HepG2 (cell line): ENCODE data around the gene PTEN. TPM values are rescaled to one million over a fixed set of nuclear protein-coding genes. Genes with fewer than 3 reads are reported as not detected.

Experiments used
- ATAC-seq: fragments of 200-7000 bp; cut with Tn5 transposase; 3 replicates; pipeline ENCODE4 v1.9.1; 2020; ENCODE audit warnings: mild to moderate bottlenecking, moderate library complexity
- BruUV-seq: library from RNA; stranded (reverse); fragments of 400-500 nt; replicated peaks from 2 replicates; lab custom pipeline; 2021; lab: Mats Ljungman, UMichigan
- CTCF ChIA-PET: fragments of 300-600 bp; formaldehyde crosslinking; extraction: SDS; loops from one replicate; lab custom pipeline; 2021; ENCODE audit warnings: low total read pairs, inconsistent platforms, low intra/inter-chr PET ratio; lab: Yijun Ruan, JAX
- POLR2A ChIA-PET: fragments of 350-600 bp; sonication (Branson Sonifier 250); formaldehyde crosslinking; loops from one replicate; lab custom pipeline; 2020; ENCODE audit warnings: antibody characterized with exemption, inconsistent platforms; lab: Yijun Ruan, JAX
- DNase-seq: peaks from one replicate; pipeline ENCODE4 v3.0.0-alpha.2; 2015; ENCODE audit warnings: low spot score
- FAIRE-seq: peaks from 3 replicates; lab custom pipeline; 2011; peaks lifted over from hg19 to GRCh38; lab: Jason Lieb, UNC
- H2AFZ ChIP-seq: one replicate; pipeline ENCODE4 v1.6.1; 2011; ENCODE audit warnings: low read length, inconsistent platforms
- H3K27ac ChIP-seq: fragments of 300-600 bp; 3 replicates; pipeline ENCODE4 v1.8.0; 2011; ENCODE audit warnings: mixed run types, mild to moderate bottlenecking, mixed read lengths, low read length, inconsistent platforms; ENCODE audit not compliant: insufficient read depth; ENCODE audit errors: extremely low read length
- H3K27me3 ChIP-seq, 2 experiments: fragments of 200-600 bp in 1 of 2; 2 replicates in 1 of 2; 3 replicates in 1 of 2; pipeline versions ENCODE4 v1.6.0 to v1.8.0; 2011; ENCODE audit warnings: low read length in 2 of 2, mild to moderate bottlenecking in 2 of 2, moderate library complexity in 2 of 2, inconsistent platforms in 1 of 2; ENCODE audit not compliant: insufficient read depth in 2 of 2, control insufficient read depth in 1 of 2
- H3K36me3 ChIP-seq, 2 experiments: fragments of 200-600 bp in 1 of 2; replicated peaks in 1 of 2; 2 replicates in 1 of 2; 3 replicates in 1 of 2; pipeline versions ENCODE4 v1.5.1 to v1.8.0; 2011; ENCODE audit warnings: low read length in 2 of 2, inconsistent platforms in 1 of 2; ENCODE audit not compliant: insufficient read depth in 2 of 2, control insufficient read depth in 1 of 2
- H3K4me1 ChIP-seq: 2 replicates; pipeline ENCODE4 v1.5.1; 2012; ENCODE audit warnings: low read length, inconsistent platforms; ENCODE audit not compliant: insufficient read depth
- H3K4me2 ChIP-seq: 2 replicates; pipeline ENCODE4 v1.6.0; 2011; ENCODE audit warnings: low read depth, low read length, inconsistent platforms
- H3K4me3 ChIP-seq, 3 experiments: fragments of 200-600 bp in 1 of 3; sonication (generic), shearing (Covaris generic) in 1 of 3; replicated peaks in 1 of 3; 2 replicates each; pipeline ENCODE4 v1.5.1; 2011 to 2016; ENCODE audit warnings: low read length in 3 of 3, inconsistent platforms in 2 of 3, low read depth in 2 of 3, mild to moderate bottlenecking in 2 of 3, control low read depth in 1 of 3, mixed read lengths in 1 of 3; ENCODE audit not compliant: insufficient read depth in 1 of 3
- H3K79me2 ChIP-seq: one replicate; pipeline ENCODE4 v1.6.1; 2011; ENCODE audit warnings: low read length, inconsistent platforms; ENCODE audit not compliant: insufficient read depth
- H3K9ac ChIP-seq: 2 replicates; pipeline ENCODE4 v1.6.0; 2011; ENCODE audit warnings: mild to moderate bottlenecking, low read depth, low read length, inconsistent platforms; ENCODE audit not compliant: insufficient read depth
- H3K9me3 ChIP-seq: 2 replicates; pipeline ENCODE4 v1.5.1; 2012; ENCODE audit warnings: mild to moderate bottlenecking, low read length
- H4K20me1 ChIP-seq: 2 replicates; pipeline ENCODE4 v1.6.0; 2011; ENCODE audit warnings: inconsistent platforms, mild to moderate bottlenecking, low read length, moderate library complexity; ENCODE audit not compliant: insufficient read depth
- ATF5 ChIP-seq: sonication (generic); formaldehyde crosslinking; IDR thresholded peaks from 2 replicates; pipeline ENCODE4 v1.4.0; 2020; ENCODE audit warnings: mild to moderate bottlenecking, low read depth, missing genetic modification reagents
- BCL3 ChIP-seq: sonication (generic); formaldehyde crosslinking; IDR thresholded peaks from 2 replicates; pipeline ENCODE4 v1.5.1; 2020; ENCODE audit warnings: mild to moderate bottlenecking, missing genetic modification reagents, moderate library complexity
- CCAR2 ChIP-seq: fragments of 200-400 bp; formaldehyde crosslinking; optimal IDR thresholded peaks from 2 replicates; pipeline ENCODE3; 2018; ENCODE audit warnings: low read depth, mild to moderate bottlenecking, low read length, moderate library complexity
- MAFF ChIP-seq: IDR thresholded peaks from 2 replicates; pipeline ENCODE4 v1.6.1; 2011; ENCODE audit warnings: low read depth, low read length, improper control_type of control experiment
- MAFK ChIP-seq, 2 experiments: IDR thresholded peaks in 1 of 2; conservative IDR thresholded peaks in 1 of 2; 2 replicates each; pipeline ENCODE4 v1.6.1; 2011; ENCODE audit warnings: improper control_type of control experiment in 2 of 2, low read length in 2 of 2
- MLLT10 ChIP-seq: sonication (generic); formaldehyde crosslinking; IDR thresholded peaks from 2 replicates; pipeline ENCODE4 v1.4.0; 2020; ENCODE audit warnings: missing genetic modification reagents
- STAG1 ChIP-seq: sonication (generic); formaldehyde crosslinking; IDR thresholded peaks from 2 replicates; pipeline ENCODE4 v1.4.0; 2020; ENCODE audit warnings: missing genetic modification reagents
- TEAD3 ChIP-seq: optimal IDR thresholded peaks from 2 replicates; pipeline ENCODE3; 2016; ENCODE audit warnings: borderline replicate concordance
- ZBTB49 ChIP-seq: sonication (generic); formaldehyde crosslinking; IDR thresholded peaks from 2 replicates; pipeline ENCODE4 v1.4.0; 2020; ENCODE audit warnings: missing genetic modification reagents, borderline replicate concordance
- ZNF761 ChIP-seq: sonication (generic); formaldehyde crosslinking; conservative IDR thresholded peaks from 2 replicates; pipeline ENCODE4 v1.4.0; 2020; ENCODE audit warnings: mild to moderate bottlenecking, missing genetic modification reagents
- WGBS: methylation state at CpG from one replicate; pipeline ENCODE4 v1.1.6; 2017; ENCODE audit warnings: low lambda C conversion rate; 5-methylcytosine and 5-hydroxymethylcytosine counted together
- in situ Hi-C: cut with HindIII; loops from 2 replicates; pipeline ENCODE4 v1.10.0; 2017; ENCODE audit warnings: low pct_unique_long_range_greater_than_20kb; ENCODE audit not compliant: extremely low pct_ligation_motif_present
- intact Hi-C: fragments of 100-400 bp; cut with micrococcal nuclease; formaldehyde crosslinking; loops from one replicate; pipeline ENCODE4 v1.10.0; 2022; ENCODE audit not compliant: unreplicated experiment
- polyA plus RNA-seq, 8 experiments: library from polyadenylated mRNA; depleted of rRNA in 3 of 8; stranded (reverse) in 7 of 8; unstranded in 1 of 8; fragments of >200 nt; fragmentation: Illumina TruSeq in 4 of 8; extraction: Trizol in 4 of 8; gene quantifications; 2 replicates each; pipeline versions ENCODE4 v1.2.1 to v1.2.3, GENCODE V29; 2011 to 2016; ENCODE audit warnings: low read depth in 4 of 8, missing spikeins in 1 of 8, mixed read lengths in 1 of 8; ENCODE audit not compliant: insufficient read depth in 1 of 8
- total RNA-seq, 5 experiments: library from RNA; depleted of rRNA; stranded (reverse); fragments of >200 nt; fragmentation: Illumina TruSeq; extraction: Trizol; gene quantifications; 2 replicates each; pipeline ENCODE4 v1.2.3, GENCODE V29; 2016; ENCODE audit warnings: low read depth in 1 of 5

PTEN gene
- total and polyA plus RNA-seq, 2 of the 13 experiments (the other 11 are each of a cell fraction or from before 2014, with no cell fraction given): 30.3 to 61.3 TPM

DNA sequence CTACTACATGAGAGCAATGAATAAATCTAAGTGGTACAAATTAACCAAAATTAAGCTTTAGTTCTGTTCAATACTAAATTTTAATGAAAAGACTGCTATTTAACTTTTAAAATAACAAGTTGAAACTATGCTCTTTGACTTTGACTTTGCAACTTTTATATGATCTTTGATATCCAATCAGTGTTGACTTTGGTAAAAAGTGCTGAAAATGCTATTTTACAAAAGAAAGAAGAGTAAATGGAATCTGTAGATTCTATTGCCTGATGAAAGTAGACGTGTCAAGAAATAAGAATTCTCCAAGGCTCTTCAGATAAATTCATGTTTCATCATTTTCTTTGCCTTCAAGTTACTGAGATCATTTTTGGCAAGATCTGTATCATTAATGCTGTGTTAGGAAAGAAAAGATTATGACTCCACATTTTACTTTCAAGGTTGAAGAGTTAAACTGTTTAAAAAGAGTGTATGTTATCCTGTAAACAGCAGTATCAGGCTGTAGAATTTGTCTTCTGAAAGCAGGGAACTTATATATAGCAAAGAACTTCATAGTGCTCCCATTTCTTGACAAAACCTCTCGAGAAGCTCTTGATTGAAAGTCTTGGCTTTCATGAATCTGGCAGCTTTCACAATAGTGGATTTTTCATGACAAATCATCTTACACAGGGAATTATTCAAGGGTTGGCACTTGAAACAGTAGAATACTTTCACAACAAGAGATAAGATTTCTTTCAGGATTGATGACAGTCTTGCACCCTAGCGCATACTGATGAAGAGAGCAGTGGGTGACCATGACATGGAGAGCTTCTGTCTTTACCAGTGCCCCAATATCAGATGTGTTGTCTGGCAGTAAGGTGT, 72.1 kb downstream of the PTEN start:
- Histone ChIP-seq H3K9ac (no peak overlapping the region), H4K20me1 (no peaks in the 10 kb centered on the region), H3K27me3 (no peaks in the 10 kb centered on the region), H3K36me3 (peaks cover 4 to 14% of the 10 kb centered on the region in 2 experiments; a peak in 4 of 5 replicates), H3K4me2 (no peak overlapping the region), H2AFZ (no peak overlapping the region), H3K27ac (no peak overlapping the region), H3K79me2 (no peaks in the 10 kb centered on the region), H3K9me3 (no peaks in the 10 kb centered on the region), H3K4me3 (no peak overlapping the region), H3K4me1 (0 out of 2 replicates have a peak, but pooled peaks cover 8% of the 10 kb centered on the region)
- POLR2A ChIA-PET: no interaction called here
- no peak for DNase-seq
- no peak for FAIRE-seq
- CTCF ChIA-PET: no interaction called here
- TF ChIP-seq BCL3 (CRISPR knock-in tag): no peak
- peak; percentile 13; the same call in 1 of the 2 replicates for TF ChIP-seq MAFF
- TF ChIP-seq TEAD3 (CRISPR knock-in tag): no peak
- TF ChIP-seq MAFK (conservative IDR thresholded peaks at IDR 0.05 in 1 of 2, IDR thresholded peaks at IDR 0.05 in 1 of 2; ENCODE audit: low read length in 2 of 2): peak; percentile 39; a peak in 2 of 4 replicates
- WGBS: 96% methylated on average over 3 of the region's 3 CpGs
- intact Hi-C loops (no loop called here), in situ Hi-C loops (no loop called here)
- no TSS peak for BruUV-seq
- ATAC-seq: no peak

DNA sequence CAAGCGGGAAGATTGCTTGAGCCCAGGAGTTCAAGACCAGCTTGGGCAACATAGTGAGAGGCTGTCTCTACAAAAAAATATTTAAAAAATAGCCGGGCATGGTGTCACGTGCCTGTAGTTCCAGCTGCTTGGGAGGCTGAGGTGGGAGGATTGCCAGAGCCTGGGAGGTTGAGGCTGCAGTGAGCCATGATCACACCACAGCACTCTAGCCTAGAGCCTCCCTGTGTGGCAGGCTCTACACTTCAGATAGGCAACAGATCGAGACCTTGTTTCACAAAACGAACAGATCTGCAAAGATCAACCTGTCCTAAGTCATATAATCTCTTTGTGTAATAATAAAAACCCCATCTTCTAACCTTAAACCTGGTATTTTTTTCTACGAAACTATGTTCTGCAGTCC, 76.8 kb downstream of the PTEN start:
- intact Hi-C loops: no loop called here
- Histone ChIP-seq H3K9ac (no peak overlapping the region), H3K9me3 (no peaks in the 10 kb centered on the region), H3K79me2 (no peaks in the 10 kb centered on the region), H4K20me1 (no peaks in the 10 kb centered on the region), H2AFZ (no peak overlapping the region), H3K4me2 (no peak overlapping the region), H3K27ac (no peak overlapping the region), H3K36me3 (peaks cover 0 to 10% of the 10 kb centered on the region in 2 experiments; a peak in 2 of 5 replicates), H3K4me3 (no peak overlapping the region), H3K27me3 (no peaks in the 10 kb centered on the region), H3K4me1 (0 out of 2 replicates have a peak, but pooled peaks cover 8% of the 10 kb centered on the region)
- BruUV-seq: no TSS peak
- no peak for DNase-seq
- in situ Hi-C loops: no loop called here
- ChIA-PET POLR2A (no interaction called here), CTCF (no interaction called here)
- no peak for ATAC-seq
- FAIRE-seq: no peak
- WGBS: over 99% methylated on average over 6 of the region's 6 CpGs
- TF ChIP-seq ATF5 (CRISPR knock-in tag): no peak
- no peak for TF ChIP-seq MLLT10 (CRISPR knock-in tag)
- TF ChIP-seq ZBTB49 (CRISPR knock-in tag): no peak
- TF ChIP-seq STAG1: no peak
- TF ChIP-seq ZNF761 (CRISPR knock-in tag): no peak
- no peak for TF ChIP-seq CCAR2
